ENCODE measurements around the gene SYP. TPM values are rescaled to one million over a fixed set of nuclear protein-coding genes. Genes with fewer than 3 reads are reported as not detected.

The SYP gene
- total and polyA plus RNA-seq, 10 of the 15 experiments (the other 5 are each of a cell fraction or from before 2014, with no cell fraction given): 0.34 to 1.7 (median 0.74) TPM

GRCh38 chrX:49163555-49164419 is 36.2 kb downstream of the SYP start (continued):
- TF ChIP-seq IRF5 (IDR thresholded peaks at IDR 0.05; ENCODE audit: borderline replicate concordance): no peak
- TF ChIP-seq ATF2 (IDR thresholded peaks at IDR 0.05; ENCODE audit: low read length): no peak
- no peak for TF ChIP-seq PAX8 (IDR thresholded peaks at IDR 0.05)
- no peak for TF ChIP-seq ZSCAN29 (IDR thresholded peaks at IDR 0.05)
- TF ChIP-seq NKRF (conservative IDR thresholded peaks at IDR 0.05): no peak
- no peak for TF ChIP-seq EP300 (IDR thresholded peaks at IDR 0.05; ENCODE audit: borderline replicate concordance in 1 of 2, control insufficient read depth in 1 of 2, low read depth in 2 of 2, low read length in 2 of 2)
- TF ChIP-seq CREM (IDR thresholded peaks at IDR 0.05; ENCODE audit: low read depth): peak; percentile 52; the same call in 1 of the 2 replicates
- peak; percentile 28 for TF ChIP-seq SKIL (IDR thresholded peaks at IDR 0.05; ENCODE audit: low read depth, poor library complexity, severe bottlenecking)
- no peak for TF ChIP-seq CHD4 (IDR thresholded peaks at IDR 0.05)
- no peak for TF ChIP-seq POLR2AphosphoS2 (IDR thresholded peaks at IDR 0.05; ENCODE audit: low read depth, low read length)
- TF ChIP-seq EGR1 (IDR thresholded peaks at IDR 0.05; ENCODE audit: borderline replicate concordance in 1 of 2, low read depth in 2 of 2, low read length in 2 of 2): no peak
- no peak for TF ChIP-seq BCL11A (IDR thresholded peaks at IDR 0.05; ENCODE audit: low read depth, low read length)
- TF ChIP-seq ZBED1 (IDR thresholded peaks at IDR 0.05; ENCODE audit: borderline replicate concordance): no peak
- TF ChIP-seq RAD51 (IDR thresholded peaks at IDR 0.05): no peak
- TF ChIP-seq SPI1 (IDR thresholded peaks at IDR 0.05; ENCODE audit: borderline replicate concordance, insufficient read depth, low read depth, low read length): no peak; the same call in 1 of the 2 replicates
- peak; percentile 67; the same call in 1 of the 2 replicates for TF ChIP-seq BCLAF1 (IDR thresholded peaks at IDR 0.05)
- TF ChIP-seq MTA3 (IDR thresholded peaks at IDR 0.05; ENCODE audit: borderline replicate concordance, low read length): no peak
- no peak for TF ChIP-seq TAF1 (IDR thresholded peaks at IDR 0.05; ENCODE audit: borderline replicate concordance, low read depth, low read length)
- no peak for TF ChIP-seq ESRRA (IDR thresholded peaks at IDR 0.05; ENCODE audit: low read length)
- TF ChIP-seq KDM1A (IDR thresholded peaks at IDR 0.05; ENCODE audit: borderline replicate concordance): no peak

Measured in GM12878 (cell line).